ENCODE data around the gene PPP4R4.

Gene PPP4R4

GRCh38 chr14:94171208-94171607 is 2.9 kb upstream of the PPP4R4 start:
- H3K4me3 ChIP-seq (ENCODE audit: low read depth, low read length) = no peak overlapping the region
- TF ChIP-seq, protein P1, sequence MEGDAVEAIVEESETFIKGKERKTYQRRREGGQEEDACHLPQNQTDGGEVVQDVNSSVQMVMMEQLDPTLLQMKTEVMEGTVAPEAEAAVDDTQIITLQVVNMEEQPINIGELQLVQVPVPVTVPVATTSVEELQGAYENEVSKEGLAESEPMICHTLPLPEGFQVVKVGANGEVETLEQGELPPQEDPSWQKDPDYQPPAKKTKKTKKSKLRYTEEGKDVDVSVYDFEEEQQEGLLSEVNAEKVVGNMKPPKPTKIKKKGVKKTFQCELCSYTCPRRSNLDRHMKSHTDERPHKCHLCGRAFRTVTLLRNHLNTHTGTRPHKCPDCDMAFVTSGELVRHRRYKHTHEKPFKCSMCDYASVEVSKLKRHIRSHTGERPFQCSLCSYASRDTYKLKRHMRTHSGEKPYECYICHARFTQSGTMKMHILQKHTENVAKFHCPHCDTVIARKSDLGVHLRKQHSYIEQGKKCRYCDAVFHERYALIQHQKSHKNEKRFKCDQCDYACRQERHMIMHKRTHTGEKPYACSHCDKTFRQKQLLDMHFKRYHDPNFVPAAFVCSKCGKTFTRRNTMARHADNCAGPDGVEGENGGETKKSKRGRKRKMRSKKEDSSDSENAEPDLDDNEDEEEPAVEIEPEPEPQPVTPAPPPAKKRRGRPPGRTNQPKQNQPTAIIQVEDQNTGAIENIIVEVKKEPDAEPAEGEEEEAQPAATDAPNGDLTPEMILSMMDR (IDR thresholded peaks at IDR 0.05; ENCODE audit: borderline replicate concordance, insufficient read depth, low read depth, low read length) = no peak

DNA sequence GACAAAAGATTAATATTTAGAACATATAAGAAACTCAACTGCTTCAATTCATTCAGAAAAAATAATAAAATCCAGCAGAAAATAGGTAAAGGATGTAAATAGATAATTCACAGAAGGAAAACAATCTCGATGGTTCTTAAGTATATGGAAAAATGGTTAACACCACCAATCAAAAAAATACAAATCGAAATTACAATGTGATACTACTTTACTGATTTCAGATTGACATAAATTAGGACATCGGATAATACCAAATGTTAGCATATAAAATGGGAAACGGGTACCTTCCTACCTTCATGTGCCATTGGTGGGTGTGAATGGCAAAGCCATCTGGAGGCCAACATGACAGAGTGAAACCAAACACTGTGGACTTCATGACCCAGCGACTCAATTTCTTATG is 1.6 kb upstream of the PPP4R4 start:
- H3K4me3 ChIP-seq (ENCODE audit: low read depth, low read length) = no peak overlapping the region
- TF ChIP-seq, protein P1 (IDR thresholded peaks at IDR 0.05; ENCODE audit: borderline replicate concordance, insufficient read depth, low read depth, low read length) = no peak

DNA sequence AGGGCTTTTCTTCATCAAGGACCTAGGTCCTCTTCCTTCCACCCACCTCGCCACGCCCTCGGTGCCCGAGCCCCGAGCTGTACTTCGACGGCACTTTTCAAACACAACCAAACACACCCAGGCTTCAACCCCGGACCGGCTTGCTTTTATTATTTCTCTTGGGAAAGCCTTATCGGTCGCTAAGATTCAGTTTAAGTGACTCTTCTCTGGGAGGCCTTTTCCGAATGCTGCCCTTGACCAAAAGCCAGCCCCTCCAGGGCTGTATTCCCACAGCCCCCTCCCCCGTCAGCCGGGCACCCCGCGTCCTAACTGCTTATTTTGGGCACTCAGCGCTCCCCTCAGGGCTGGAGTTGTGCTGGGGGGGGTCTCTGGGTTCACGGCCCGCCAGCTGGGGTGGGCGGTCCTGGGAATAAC is 644 bp upstream of the PPP4R4 start:
- TF ChIP-seq, protein P1 (IDR thresholded peaks at IDR 0.05; ENCODE audit: borderline replicate concordance, insufficient read depth, low read depth, low read length) = no peak
- H3K4me3 ChIP-seq (ENCODE audit: low read depth, low read length) = peak overlapping the region; percentile 28

DNA sequence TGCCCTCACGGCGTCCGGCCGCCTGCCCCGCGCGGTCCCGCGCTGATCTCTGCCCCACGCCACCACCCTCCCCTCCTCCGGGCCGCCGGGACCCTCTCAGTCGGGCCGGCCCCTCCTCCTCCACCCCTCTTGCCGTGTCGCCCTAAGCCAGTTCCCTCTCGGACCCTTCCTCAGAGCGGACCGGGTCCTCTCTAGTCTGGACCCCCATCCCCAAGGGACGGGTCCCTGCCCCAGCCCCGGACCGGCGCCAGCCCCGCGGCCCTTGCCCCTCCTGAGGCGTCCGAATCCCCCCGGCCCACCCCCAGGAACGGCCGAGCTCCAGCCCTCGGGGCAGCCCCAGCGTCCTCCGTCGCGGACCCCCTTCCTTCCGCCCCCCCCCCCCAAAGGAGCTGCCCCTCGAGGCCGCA is 485 bp downstream of the PPP4R4 start:
- peak overlapping the region; percentile 28 for H3K4me3 ChIP-seq (ENCODE audit: low read depth, low read length)
- TF ChIP-seq, protein P1 (IDR thresholded peaks at IDR 0.05; ENCODE audit: borderline replicate concordance, insufficient read depth, low read depth, low read length) = no peak

- TF ChIP-seq, protein P1 (IDR thresholded peaks at IDR 0.05; ENCODE audit: borderline replicate concordance, insufficient read depth, low read depth, low read length) = no peak
- H3K4me3 ChIP-seq (ENCODE audit: low read depth, low read length) = no peak overlapping the region
Observed at GRCh38 chr14:94175011-94175745, 1.1 kb downstream of the PPP4R4 start.

DNA sequence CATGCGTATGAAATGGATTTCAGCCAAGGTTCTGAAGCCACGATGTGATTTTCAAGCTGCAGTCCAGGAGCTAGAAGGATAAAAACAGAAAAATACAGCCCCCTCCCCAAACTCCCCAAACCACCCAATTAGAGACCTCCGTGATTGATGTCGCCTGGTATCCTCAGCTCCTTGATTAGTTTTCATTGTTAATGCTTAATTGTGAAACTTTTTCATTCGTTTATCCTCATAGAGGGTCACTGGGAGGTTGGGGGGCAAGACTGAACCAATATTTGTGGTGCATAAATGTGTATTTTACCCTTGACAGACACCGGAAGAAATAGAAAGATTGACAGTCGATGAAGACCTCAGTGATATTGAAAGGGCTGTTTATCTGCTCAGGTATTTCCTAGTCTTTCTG is 1.6 kb downstream of the PPP4R4 start:
- TF ChIP-seq, protein P1 (IDR thresholded peaks at IDR 0.05; ENCODE audit: borderline replicate concordance, insufficient read depth, low read depth, low read length) = no peak

GRCh38 chr14:94176808-94177207 is 2.7 kb downstream of the PPP4R4 start:
- TF ChIP-seq, protein P1 (IDR thresholded peaks at IDR 0.05; ENCODE audit: borderline replicate concordance, insufficient read depth, low read depth, low read length) = no peak
- H3K4me3 ChIP-seq (ENCODE audit: low read depth, low read length) = no peak overlapping the region

More for the DNA sequence above, 1.6 kb downstream of the PPP4R4 start:
- H3K4me3 ChIP-seq (ENCODE audit: low read depth, low read length) = no peak overlapping the region

Measured in GM12875 (cell line).